PC-9 (cell line): ENCODE measurements around the gene ELK4.

Experiments used
- CTCF ChIP-seq: fragments of 200-600 bp; sonication (generic); conservative IDR thresholded peaks from 2 replicates; pipeline ENCODE4 v1.6.1; 2017; ENCODE audit warnings: mixed run types, antibody characterized with exemption, mild to moderate bottlenecking, moderate library complexity
- EZH2 ChIP-seq: fragments of 200-600 bp; sonication (generic); IDR thresholded peaks from 2 replicates; pipeline ENCODE4 v1.8.0; 2017; ENCODE audit warnings: antibody characterized with exemption, low read depth

GRCh38 chr1:205579711-205580110, 52.1 kb downstream of the ELK4 start:
- TF ChIP-seq CTCF (no peak), EZH2 (no peak)
